ENCODE data around the gene CENPQ.

CENPQ gene

GRCh38 chr6:49462599-49462926, 607 bp upstream of the CENPQ start:
- peak overlapping the region; percentile 89 for H3K27ac ChIP-seq (ENCODE audit: low read length)
- no peaks in the 10 kb centered on the region for H3K27me3 ChIP-seq (ENCODE audit: insufficient read depth, low read length, poor library complexity)
- DNase-seq (no peak), ATAC-seq (ENCODE audit: insufficient read depth, low read depth) (peak; percentile 5; the same call in 1 of the 3 replicates)
- peaks cover 46% of the 10 kb centered on the region for H3K4me1 ChIP-seq (ENCODE audit: insufficient read depth, low read length)
- H3K9me3 ChIP-seq (ENCODE audit: insufficient read depth, low read length, severe bottlenecking), result no peaks in the 10 kb centered on the region
- H3K4me2 ChIP-seq (ENCODE audit: insufficient read depth, low read length), result peak overlapping the region; percentile 82
- peak overlapping the region; percentile 89 to 93 for H3K4me3 ChIP-seq (ENCODE audit: low read depth in 1 of 2, low read length in 2 of 2)
- peaks cover 6% of the 10 kb centered on the region for H4K20me1 ChIP-seq (ENCODE audit: insufficient read depth, low read length)
- TF ChIP-seq EZH2 (IDR thresholded peaks at IDR 0.05; ENCODE audit: borderline replicate concordance, low read depth, low read length, severe bottlenecking), result no peak
- no peak for TF ChIP-seq CTCF (IDR thresholded peaks at IDR 0.05; ENCODE audit: borderline replicate concordance, extremely low read depth, low read length, poor library complexity, severe bottlenecking)
- peaks cover 13% of the 10 kb centered on the region; the same call in 1 of the 2 replicates for H3K36me3 ChIP-seq (ENCODE audit: insufficient read depth, low read length)
- peaks cover 79% of the 10 kb centered on the region for H3K79me2 ChIP-seq (ENCODE audit: insufficient read depth, low read length)
- peak overlapping the region; percentile 92 for H2AFZ ChIP-seq (ENCODE audit: low read depth, low read length)
- peak overlapping the region; percentile 76 for H3K9ac ChIP-seq (ENCODE audit: low read depth, low read length)

GRCh38 chr6:49463612-49463967, 420 bp downstream of the CENPQ start:
- peaks cover 11% of the 10 kb centered on the region for H4K20me1 ChIP-seq (ENCODE audit: insufficient read depth, low read length)
- H3K9me3 ChIP-seq (ENCODE audit: insufficient read depth, low read length, severe bottlenecking), result no peaks in the 10 kb centered on the region
- peaks cover 49% of the 10 kb centered on the region for H3K4me1 ChIP-seq (ENCODE audit: insufficient read depth, low read length)
- no peak for TF ChIP-seq CTCF (IDR thresholded peaks at IDR 0.05; ENCODE audit: borderline replicate concordance, extremely low read depth, low read length, poor library complexity, severe bottlenecking)
- no peak for TF ChIP-seq EZH2 (IDR thresholded peaks at IDR 0.05; ENCODE audit: borderline replicate concordance, low read depth, low read length, severe bottlenecking)
- peak overlapping the region; percentile 76 for H3K9ac ChIP-seq (ENCODE audit: low read depth, low read length)
- peak overlapping the region; percentile 89 to 93 for H3K4me3 ChIP-seq (ENCODE audit: low read depth in 1 of 2, low read length in 2 of 2)
- H3K36me3 ChIP-seq (ENCODE audit: insufficient read depth, low read length), result peaks cover 8% of the 10 kb centered on the region; the same call in 1 of the 2 replicates
- peak; percentile 7; the same call in 2 of the 3 replicates for ATAC-seq (ENCODE audit: insufficient read depth, low read depth)
- H3K27ac ChIP-seq (ENCODE audit: low read length), result peak overlapping the region; percentile 89
- DNase-seq, result no peak
- peaks cover 89% of the 10 kb centered on the region for H3K79me2 ChIP-seq (ENCODE audit: insufficient read depth, low read length)
- peak overlapping the region; percentile 92 for H2AFZ ChIP-seq (ENCODE audit: low read depth, low read length)
- H3K4me2 ChIP-seq (ENCODE audit: insufficient read depth, low read length), result peak overlapping the region; percentile 82
- H3K27me3 ChIP-seq (ENCODE audit: insufficient read depth, low read length, poor library complexity), result no peaks in the 10 kb centered on the region

- H3K4me1 ChIP-seq (ENCODE audit: insufficient read depth, low read length), result peaks cover 49% of the 10 kb centered on the region
- H3K4me2 ChIP-seq (ENCODE audit: insufficient read depth, low read length), result peak overlapping the region; percentile 82
- H3K4me3 ChIP-seq (ENCODE audit: low read depth in 1 of 2, low read length in 2 of 2), result peak overlapping the region in 1 of 2 experiments; percentile 93; a peak in 2 of 4 replicates
- TF ChIP-seq EZH2 (IDR thresholded peaks at IDR 0.05; ENCODE audit: borderline replicate concordance, low read depth, low read length, severe bottlenecking) (no peak), CTCF (IDR thresholded peaks at IDR 0.05; ENCODE audit: borderline replicate concordance, extremely low read depth, low read length, poor library complexity, severe bottlenecking) (no peak)
- H4K20me1 ChIP-seq (ENCODE audit: insufficient read depth, low read length), result peaks cover 14% of the 10 kb centered on the region
- H3K27me3 ChIP-seq (ENCODE audit: insufficient read depth, low read length, poor library complexity), result no peaks in the 10 kb centered on the region
- no peaks in the 10 kb centered on the region for H3K9me3 ChIP-seq (ENCODE audit: insufficient read depth, low read length, severe bottlenecking)
- 0 out of 2 replicates have a peak, but pooled peaks cover 10% of the 10 kb centered on the region for H3K36me3 ChIP-seq (ENCODE audit: insufficient read depth, low read length)
- H2AFZ ChIP-seq (ENCODE audit: low read depth, low read length), result no peak overlapping the region
- DNase-seq (no peak), ATAC-seq (ENCODE audit: insufficient read depth, low read depth) (no peak)
- peak overlapping the region; percentile 76; the same call in 1 of the 2 replicates for H3K9ac ChIP-seq (ENCODE audit: low read depth, low read length)
- H3K79me2 ChIP-seq (ENCODE audit: insufficient read depth, low read length), result peaks cover 98% of the 10 kb centered on the region
- H3K27ac ChIP-seq (ENCODE audit: low read length), result no peak overlapping the region
These were observed 1.5 kb downstream of the CENPQ start for GRCh38 chr6:49464691-49465090.

All from DND-41 (cell line).